GM21576 (cell line): ENCODE results near the gene BCS1L.
"Not testable (repeated sequence)": the region's sequence is repeated elsewhere in the genome, so short reads cannot be mapped to it uniquely, and the experiment has no call there.

Source experiments
- ATAC-seq: cut with Tn5 transposase; IDR thresholded peaks from one replicate; pipeline ENCODE4 v1.9.1; 2021; ENCODE audit warnings: mild to moderate bottlenecking, moderate library complexity; ENCODE audit not compliant: unreplicated experiment

BCS1L gene

GRCh38 chr2:218659988-218660358 lies 490 bp downstream of the BCS1L start:
- no peak for ATAC-seq

DNA sequence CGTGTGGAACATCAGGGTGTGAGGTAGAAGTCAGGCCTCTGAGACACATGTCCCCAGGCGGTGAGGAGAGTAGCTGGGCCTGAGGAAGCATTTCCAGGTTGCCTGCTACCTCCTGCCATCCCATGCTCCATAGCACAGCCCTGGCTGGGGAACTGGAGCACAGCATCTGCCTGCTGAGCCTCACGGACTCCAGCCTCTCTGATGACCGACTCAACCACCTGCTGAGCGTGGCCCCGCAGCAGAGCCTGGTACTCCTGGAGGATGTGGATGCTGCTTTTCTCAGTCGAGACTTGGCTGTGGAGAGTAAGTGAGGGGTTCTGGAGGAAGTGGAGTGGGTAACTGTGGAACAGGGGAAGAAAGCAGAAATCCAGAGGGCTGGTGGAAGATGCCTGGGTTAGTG lies 2.9 kb downstream of the BCS1L start:
- no peak for ATAC-seq

- ATAC-seq: no peak
Measured at GRCh38 chr2:218662827-218663226, 3.3 kb downstream of the BCS1L start.

GRCh38 chr2:218663901-218664300 lies 4.4 kb downstream of the BCS1L start:
- no peak for ATAC-seq

GRCh38 chr2:218664653-218665052 lies 5.2 kb downstream of the BCS1L start:
- ATAC-seq: no peak

DNA sequence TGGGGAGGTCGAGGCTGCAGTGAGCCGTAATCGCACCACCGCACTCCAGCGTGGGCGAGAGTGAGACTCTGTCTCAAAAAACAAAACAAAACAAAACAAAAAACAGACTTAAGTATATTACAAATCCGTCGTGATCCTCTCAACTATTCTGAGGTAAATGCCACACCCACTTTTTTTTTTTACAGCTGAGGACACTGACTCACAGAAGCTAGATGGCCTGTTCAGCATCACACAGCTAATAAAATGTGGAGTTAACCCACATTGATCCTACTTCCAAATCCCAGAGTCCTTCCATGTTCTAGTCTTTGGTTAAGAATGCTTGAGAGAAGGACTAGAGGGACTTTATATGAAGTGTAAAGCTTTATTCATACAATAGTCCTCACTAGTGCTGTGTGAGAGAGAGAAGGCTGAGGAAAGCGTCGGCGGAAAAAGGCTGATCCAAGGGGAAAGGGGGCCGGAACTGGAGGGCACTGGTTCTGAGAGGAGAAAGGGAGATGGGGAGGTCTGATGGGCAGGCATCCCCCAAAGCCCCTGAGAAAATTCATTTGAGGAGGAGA lies 11.7 kb downstream of the BCS1L start:
- ATAC-seq: no peak

DNA sequence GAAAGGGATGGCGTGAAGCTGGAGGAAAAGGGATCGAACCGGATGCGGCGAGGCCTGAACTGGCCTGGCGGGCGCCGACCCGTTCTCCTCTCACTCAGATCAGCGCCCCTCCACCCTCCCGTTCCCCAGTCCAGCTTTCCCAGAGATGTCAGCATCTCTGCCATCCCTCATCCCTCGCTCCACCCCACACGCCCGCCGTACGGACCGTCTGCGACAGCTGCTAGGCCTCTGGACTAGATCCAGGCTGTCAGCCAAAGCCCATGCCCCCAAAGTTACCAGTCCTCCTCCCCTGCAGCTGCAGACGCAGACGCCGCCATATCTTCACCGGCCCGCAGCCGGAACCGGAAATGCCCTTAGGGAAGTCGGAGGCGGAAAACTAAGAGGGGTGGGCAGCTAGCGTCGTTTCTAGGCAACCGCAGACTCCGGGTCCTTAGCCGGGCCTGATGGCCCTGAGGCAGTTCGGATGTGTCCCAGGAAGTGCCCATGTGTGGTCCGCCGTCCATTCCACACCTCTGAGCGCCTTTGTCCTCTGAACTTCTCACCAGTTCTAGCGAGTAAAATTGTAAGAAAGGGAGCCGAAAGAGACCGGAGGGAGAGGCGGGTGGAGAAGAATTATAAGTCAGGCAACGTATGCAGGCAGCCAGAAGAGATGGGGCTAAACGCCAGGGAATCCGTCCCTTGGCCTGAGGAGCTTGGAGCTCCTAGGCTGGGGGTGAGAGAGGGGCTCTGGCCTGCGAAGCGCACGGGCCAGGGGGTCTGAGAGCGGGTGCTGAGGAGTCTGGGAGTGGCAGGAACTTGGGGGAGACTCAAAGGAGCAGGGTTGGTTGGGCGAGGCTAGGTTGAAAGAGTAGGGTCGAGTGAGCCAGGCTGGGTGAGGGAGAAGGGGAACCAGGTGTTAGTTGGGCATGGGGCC lies 12.4 kb downstream of the BCS1L start, which contains the start of the genes RNF25 and STK36:
Gene RNF25 (minus strand): TSS at position 349 of the 913 bp plus-strand sequence. CDS start 32 bp downstream, at position 317.
Gene STK36 (plus strand): TSS at position 433 of the 913 bp plus-strand sequence. CDS start 744 bp downstream, outside the sequence.
- ATAC-seq: peak; percentile 96

DNA sequence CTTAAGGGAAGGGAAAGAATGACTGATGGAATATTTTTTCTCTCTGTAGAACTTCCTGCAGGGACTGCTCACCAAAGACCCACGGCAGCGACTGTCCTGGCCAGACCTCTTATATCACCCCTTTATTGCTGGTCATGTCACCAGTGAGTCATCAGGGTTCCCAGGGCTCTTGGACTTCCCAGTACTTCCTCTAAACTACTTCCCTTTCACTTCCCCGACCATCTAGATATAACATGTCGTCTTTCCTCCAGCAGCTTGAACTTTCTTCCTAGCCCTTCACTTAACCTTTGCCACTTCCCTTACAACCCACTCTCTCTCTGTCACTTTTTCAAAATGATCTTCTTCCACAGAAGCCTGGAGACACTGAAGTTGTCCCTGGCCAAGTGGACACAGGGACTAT lies 19.6 kb downstream of the BCS1L start:
- ATAC-seq: no peak

DNA sequence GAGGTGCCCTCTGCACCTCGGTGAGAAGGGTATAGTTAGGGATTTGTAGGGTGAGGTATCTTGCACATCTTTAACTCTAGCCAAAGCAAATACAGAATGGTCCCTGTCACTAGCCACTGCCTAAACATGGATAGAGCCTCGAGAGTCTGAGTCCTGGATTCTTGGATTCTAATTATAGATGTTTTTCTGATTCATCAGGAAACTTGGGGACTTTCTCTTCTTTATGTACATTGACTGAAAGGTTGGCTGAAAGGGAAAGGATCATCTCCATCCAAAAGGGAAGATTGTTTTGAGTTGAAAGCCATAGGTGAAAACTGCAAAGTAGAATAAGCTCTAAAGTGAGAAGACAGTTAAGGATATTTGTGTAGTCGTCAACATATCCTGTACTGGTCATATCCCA lies 20.6 kb downstream of the BCS1L start:
- no peak for ATAC-seq

DNA sequence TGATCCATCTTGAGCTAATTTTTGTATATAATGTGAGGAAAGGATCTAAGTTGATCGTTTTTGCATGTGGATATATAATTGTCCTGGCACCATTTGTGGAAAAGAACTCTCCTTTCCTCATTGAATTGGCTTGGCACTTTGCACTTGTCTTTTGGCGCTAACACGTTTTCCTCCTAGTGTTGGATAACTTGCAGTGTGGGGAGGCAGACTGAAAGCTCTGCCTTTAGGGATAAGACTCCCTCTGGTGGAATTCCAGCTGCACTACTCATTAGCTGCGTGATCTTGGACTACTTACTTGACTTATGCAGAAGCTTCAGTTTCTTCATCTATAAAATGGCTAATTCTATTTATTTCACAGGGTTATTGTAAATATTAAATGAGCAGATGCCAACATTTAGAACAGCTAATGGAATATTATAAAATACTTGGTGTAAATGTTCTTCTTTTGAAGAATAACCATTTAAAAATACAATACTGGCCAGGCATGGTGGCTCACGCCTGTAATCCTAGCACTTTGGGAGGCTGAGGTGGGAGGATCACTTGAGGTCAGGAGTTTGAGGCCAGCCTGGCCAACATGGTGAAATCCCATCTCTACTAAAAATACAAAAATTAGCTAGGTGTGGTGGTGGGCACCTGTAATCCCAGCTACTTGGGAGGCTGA lies 28.0 kb downstream of the BCS1L start:
- ATAC-seq: not testable (repeated sequence)

- ATAC-seq: no peak
Measured at GRCh38 chr2:218691234-218691633, 31.8 kb downstream of the BCS1L start.

DNA sequence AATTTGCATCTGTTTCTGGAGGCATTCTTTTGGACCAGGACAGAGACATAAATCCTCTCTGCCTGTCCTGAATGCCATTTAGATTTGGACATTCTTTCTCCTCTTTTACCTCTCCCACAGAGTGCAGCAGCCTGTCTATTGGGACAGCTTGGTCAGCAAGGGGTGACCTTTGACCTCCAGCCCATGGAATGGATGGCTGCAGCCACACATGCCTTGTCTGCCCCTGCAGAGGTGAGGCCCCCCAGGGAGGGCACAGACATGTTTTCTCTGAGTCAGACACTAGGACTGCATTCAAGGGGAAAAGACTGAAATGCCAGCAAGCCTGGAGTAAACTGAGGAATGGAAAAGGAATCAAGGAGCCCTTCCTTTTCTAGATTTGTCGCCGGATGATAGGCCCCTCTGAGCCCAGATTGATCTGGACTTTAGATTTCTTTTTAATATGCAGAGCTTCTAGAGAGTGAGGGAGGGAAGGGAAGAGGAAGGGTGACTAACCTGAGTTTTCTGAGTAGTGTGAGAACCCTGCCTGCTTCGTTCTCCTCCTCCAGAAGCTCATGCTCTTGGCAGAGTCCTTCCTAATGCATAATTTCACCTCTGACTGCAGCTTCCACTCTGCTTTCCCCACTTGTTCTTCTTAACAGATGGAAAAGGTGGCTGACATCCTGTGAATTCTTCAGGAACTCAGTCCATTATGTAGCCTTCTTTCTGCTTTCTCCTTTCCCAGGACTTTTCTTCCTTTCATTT lies 35.1 kb downstream of the BCS1L start:
- no peak for ATAC-seq

DNA sequence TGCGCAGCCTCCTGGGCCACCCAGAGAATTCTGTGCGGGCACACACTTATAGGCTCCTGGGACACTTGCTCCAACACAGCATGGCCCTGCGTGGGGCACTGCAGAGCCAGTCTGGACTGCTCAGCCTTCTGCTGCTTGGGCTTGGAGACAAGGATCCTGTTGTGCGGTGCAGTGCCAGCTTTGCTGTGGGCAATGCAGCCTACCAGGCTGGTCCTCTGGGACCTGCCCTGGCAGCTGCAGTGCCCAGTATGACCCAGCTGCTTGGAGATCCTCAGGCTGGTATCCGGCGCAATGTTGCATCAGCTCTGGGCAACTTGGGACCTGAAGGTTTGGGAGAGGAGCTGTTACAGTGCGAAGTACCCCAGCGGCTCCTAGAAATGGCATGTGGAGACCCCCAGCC lies 39.4 kb downstream of the BCS1L start:
- ATAC-seq: no peak

DNA sequence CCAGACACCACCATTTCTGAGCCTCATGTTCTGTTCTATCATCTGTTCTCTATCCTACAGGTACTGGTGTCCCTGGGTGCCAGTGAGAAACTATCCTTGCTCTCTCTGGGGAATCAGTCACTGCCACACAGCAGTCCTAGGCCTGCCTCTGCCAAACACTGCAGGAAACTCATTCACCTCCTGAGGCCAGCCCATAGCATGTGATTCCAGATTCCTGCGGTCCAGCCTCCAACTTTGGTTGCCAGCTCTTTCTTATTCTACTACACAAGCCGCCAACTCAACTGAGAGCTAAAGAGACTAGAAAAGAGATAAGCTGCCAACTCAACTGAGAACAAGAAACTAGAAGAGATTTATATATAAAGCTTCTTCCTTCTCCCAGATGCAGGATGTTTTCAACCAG lies 42.3 kb downstream of the BCS1L start:
- no peak for ATAC-seq

GRCh38 chr2:218703341-218703740 lies 43.9 kb downstream of the BCS1L start:
- no peak for ATAC-seq

GRCh38 chr2:218708086-218708485 lies 48.6 kb downstream of the BCS1L start:
- ATAC-seq: no peak

DNA sequence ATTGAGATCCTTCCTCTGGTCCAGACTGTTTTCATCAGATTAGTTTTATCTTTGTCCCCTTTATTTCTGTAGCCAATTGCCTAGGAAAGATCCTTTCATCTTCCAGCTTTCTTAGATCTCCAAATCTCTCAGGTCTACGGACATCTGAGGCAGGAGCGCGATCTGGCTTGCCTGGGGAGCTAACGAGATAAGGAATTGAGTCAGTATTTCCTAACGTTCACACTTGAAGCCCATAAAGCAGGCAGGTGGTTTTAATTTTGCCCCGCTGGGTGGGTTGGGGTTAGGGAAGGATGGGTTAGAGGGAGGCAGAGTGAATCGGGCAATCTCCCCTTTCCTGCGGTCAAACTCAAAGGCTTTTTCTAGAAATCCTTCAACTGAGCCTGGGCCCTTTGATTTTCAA lies 50.4 kb downstream of the BCS1L start:
- no peak for ATAC-seq

DNA sequence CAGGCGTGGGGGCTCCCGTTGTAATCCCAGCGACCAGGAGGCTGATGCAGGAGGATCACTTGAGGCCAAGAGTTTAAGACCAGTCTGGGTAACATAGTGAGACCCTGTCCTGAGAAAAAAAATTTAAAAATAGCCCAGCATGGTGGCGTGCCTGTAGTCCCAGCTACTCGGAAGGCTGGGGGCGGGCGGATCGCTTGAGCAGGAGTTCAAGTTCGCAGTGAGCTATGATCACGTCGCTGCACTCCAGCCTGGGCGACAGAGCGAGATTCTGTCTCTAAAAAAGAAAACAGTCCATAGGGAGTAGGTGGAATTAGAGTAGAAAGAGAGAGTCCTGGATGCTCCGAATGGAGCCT lies 50.8 kb downstream of the BCS1L start:
- ATAC-seq: no peak

GRCh38 chr2:218710687-218711549 lies 51.4 kb downstream of the BCS1L start, which contains the start of gene TTLL4:
Gene TTLL4, plus strand, starts transcription at chr2:218710835. Its CDS starts 26,842 bp downstream, at chr2:218737677.
- ATAC-seq: peak; percentile 87

DNA sequence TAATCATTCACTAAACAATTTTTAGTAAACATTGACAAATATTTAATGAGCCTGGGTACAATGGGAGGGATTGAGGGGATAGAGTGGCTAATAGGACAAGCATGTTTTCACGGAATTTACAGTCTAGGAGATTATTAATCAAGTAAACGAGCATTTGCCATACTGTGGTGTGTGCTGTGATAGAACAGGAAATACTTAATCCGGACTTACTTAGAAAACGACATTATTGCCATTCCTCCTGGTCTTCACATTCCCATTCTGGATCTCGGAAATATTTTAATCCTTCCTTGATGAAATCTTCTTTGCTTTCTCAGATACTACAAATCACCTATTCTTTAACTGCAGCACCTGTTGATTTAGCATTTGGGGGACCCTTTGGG lies 52.1 kb downstream of the BCS1L start:
- ATAC-seq: no peak
